Stomach (tissue), 9 donors: Measurements from ENCODE around the gene CFP. TPM values are rescaled to one million over a fixed set of nuclear protein-coding genes. Genes with fewer than 3 reads are reported as not detected.

Experiments
- DNase-seq, 2 donors: peaks; one replicate each; pipeline versions ENCODE4 v3.0.0 to v3.0.0-alpha.2; 2013 to 2019
- H3K27ac ChIP-seq, 5 donors: fragments of 200-600 bp in 4 of 5; sonication (generic) in 4 of 5; one replicate each; pipeline ENCODE4 v1.5.1; 2013 to 2019; ENCODE audit warnings: mild to moderate bottlenecking in 1 of 5, moderate library complexity in 1 of 5
- H3K27me3 ChIP-seq, 3 donors: fragments of 200-600 bp; sonication (generic); one replicate each; pipeline ENCODE4 v1.5.1; 2017 to 2019; ENCODE audit warnings: mixed run types in 1 of 3
- H3K36me3 ChIP-seq, 4 donors: fragments of 200-600 bp; sonication (generic); 1 replicate in 3 of 4; 2 replicates in 1 of 4; pipeline ENCODE4 v1.5.1; 2016 to 2019
- H3K4me1 ChIP-seq, 4 donors: fragments of 200-600 bp; sonication (generic); one replicate each; pipeline ENCODE4 v1.5.1; 2016 to 2019
- H3K4me3 ChIP-seq, 4 donors: fragments of 200-600 bp; sonication (generic) in 3 of 4; one replicate each; pipeline ENCODE4 v1.5.1; 2016 to 2019; ENCODE audit warnings: mild to moderate bottlenecking in 1 of 4
- H3K9me3 ChIP-seq, 4 donors: fragments of 200-600 bp; sonication (generic); one replicate each; pipeline ENCODE4 v1.5.1; 2016 to 2019
- CTCF ChIP-seq, 7 experiments: fragments of 450-650 bp in 4 of 7; fragments of 200-600 bp in 3 of 7; sonication (generic) in 3 of 7; IDR thresholded peaks; one replicate each; pipeline ENCODE4 v1.5.1; 2016 to 2019; ENCODE audit warnings: antibody characterized with exemption in 7 of 7, control low read depth in 2 of 7, mild to moderate bottlenecking in 1 of 7
- EP300 ChIP-seq: sonication (generic); formaldehyde crosslinking; IDR thresholded peaks from one replicate; pipeline ENCODE4 v1.6.1; 2017; ENCODE audit warnings: antibody characterized with exemption
- POLR2A ChIP-seq, 4 donors: fragments of 450-650 bp; IDR thresholded peaks; one replicate each; pipeline ENCODE4 v1.6.1; 2016; ENCODE audit warnings: antibody characterized with exemption in 4 of 4, control low read depth in 2 of 4, mild to moderate bottlenecking in 1 of 4, moderate library complexity in 1 of 4
- POLR2AphosphoS5 ChIP-seq, 3 donors: sonication (generic); formaldehyde crosslinking; IDR thresholded peaks; one replicate each; pipeline ENCODE4 v1.6.1; 2016; ENCODE audit warnings: antibody characterized with exemption in 3 of 3
- whole genome bisulfite sequencing, 5 donors: extraction: QIAGEN DNeasy Blood & Tissue Kit in 3 of 5; methylation state at CpG; one replicate each; pipeline versions ENCODE4 v1.1.5 to v1.1.7; 2013 to 2018; 5-methylcytosine and 5-hydroxymethylcytosine counted together
- intact Hi-C: fragments of 100-400 bp; cut with DNase I; formaldehyde crosslinking; loops from one replicate; pipeline ENCODE4 v1.15.1; 2023; ENCODE audit warnings: low total_unique reads
- polyA plus RNA-seq, 3 donors: library from polyadenylated mRNA; stranded (reverse); fragments of 200-250 nt; gene quantifications; one replicate each; pipeline ENCODE4 v1.2.3, GENCODE V29; 2013
- total RNA-seq, 5 donors: library from RNA; depleted of rRNA; stranded (reverse); fragments of >200 nt; gene quantifications; one replicate each; pipeline versions ENCODE4 v1.1.0 to v1.2.3, GENCODE V29; 2014 to 2016
- donor health status: healthy with polysubstance abuse.
- donor health status: Bipolar disorder and iron deficiency.
- donor health status: healthy.

The CFP gene
- total and polyA plus RNA-seq, 8 donors = 1.2 to 3.4 (median 3.1) TPM; not detected in 3

- no peak for DNase-seq
- 17 to 92% (median 86%) methylated on average over 1 of the region's 1 CpG for WGBS, 5 donors
- peaks cover 0 to 8% (median 0%) of the 10 kb centered on the region in 4 donors for H3K4me1 ChIP-seq
- H3K4me3 ChIP-seq = no peak overlapping the region
- intact Hi-C loops = no loop called here
- TF ChIP-seq POLR2AphosphoS5 (IDR thresholded peaks at IDR 0.05) (peak in 1 of 3 donors; percentile 10), POLR2A (IDR thresholded peaks at IDR 0.05) (no peak), CTCF (IDR thresholded peaks at IDR 0.05) (no peak), EP300 (no peak)
- peaks cover 0 to 4% (median 3%) of the 10 kb centered on the region in 4 donors for H3K36me3 ChIP-seq
- H3K27me3 ChIP-seq = no peaks in the 10 kb centered on the region
- no peaks in the 10 kb centered on the region for H3K9me3 ChIP-seq
- peak overlapping the region in 1 of 5 donors; percentile 46 for H3K27ac ChIP-seq
Observed at GRCh38 chrX:47662144-47662657, 32.5 kb upstream of the CFP start.

- Histone ChIP-seq H3K4me1 (peaks cover 0 to 8% (median 0%) of the 10 kb centered on the region in 4 donors), H3K27me3 (no peaks in the 10 kb centered on the region), H3K36me3 (peaks cover 0 to 11% (median 10%) of the 10 kb centered on the region in 4 donors), H3K9me3 (no peaks in the 10 kb centered on the region), H3K27ac (peak overlapping the region in 1 of 5 donors; percentile 46), H3K4me3 (no peak overlapping the region)
- TF ChIP-seq CTCF (IDR thresholded peaks at IDR 0.05) = no peak
- TF ChIP-seq POLR2A (IDR thresholded peaks at IDR 0.05) = no peak
- no peak for TF ChIP-seq EP300
- TF ChIP-seq POLR2AphosphoS5 (IDR thresholded peaks at IDR 0.05) = no peak
- WGBS, 5 donors = 86 to 95% (median 93%) methylated on average over 6 to 7 of the region's 7 CpGs
- intact Hi-C loops = no loop called here
- DNase-seq = no peak
Observed at GRCh38 chrX:47661539-47661938, 31.8 kb upstream of the CFP start.

- Histone ChIP-seq H3K36me3 (peaks cover 0 to 32% (median 29%) of the 10 kb centered on the region in 4 donors), H3K27me3 (no peaks in the 10 kb centered on the region), H3K9me3 (no peaks in the 10 kb centered on the region), H3K27ac (peak overlapping the region; percentile 58 to 97 (median 96)), H3K4me1 (peaks cover 0 to 8% (median 0%) of the 10 kb centered on the region in 4 donors), H3K4me3 (peak overlapping the region; percentile 48 to 62 (median 50))
- WGBS, 5 donors = 21 to 45% (median 30%) methylated on average over 8 of the region's 8 CpGs
- no peak for DNase-seq
- TF ChIP-seq POLR2A (IDR thresholded peaks at IDR 0.05) (no peak), EP300 (no peak), CTCF (IDR thresholded peaks at IDR 0.05) (no peak), POLR2AphosphoS5 (IDR thresholded peaks at IDR 0.05) (no peak)
- intact Hi-C loops = no loop called here
Observed at GRCh38 chrX:47659421-47659726, 29.6 kb upstream of the CFP start.

- intact Hi-C loops = no loop called here
- H3K4me1 ChIP-seq = peaks cover 0 to 8% (median 0%) of the 10 kb centered on the region in 4 donors
- 0 to 46% (median 4%) methylated on average over 40 to 54 of the region's 54 CpGs for WGBS, 5 donors
- TF ChIP-seq POLR2A (IDR thresholded peaks at IDR 0.05) = peak in 2 of 4 donors; percentile 8 to 69
- TF ChIP-seq POLR2AphosphoS5 (IDR thresholded peaks at IDR 0.05) = peak; percentile 21 to 91 (median 90)
- TF ChIP-seq CTCF (IDR thresholded peaks at IDR 0.05) = no peak
- H3K4me3 ChIP-seq = peak within 1 kb of the TSS; percentile 48 to 62 (median 50)
- H3K9me3 ChIP-seq = no peaks in the 10 kb centered on the region
- peak within 1 kb of the TSS; percentile 82 to 97 (median 96) for H3K27ac ChIP-seq
- DNase-seq = peak; percentile 91 to 97
- no peaks in the 10 kb centered on the region for H3K27me3 ChIP-seq
- peaks cover 0 to 35% (median 33%) of the 10 kb centered on the region in 4 donors for H3K36me3 ChIP-seq
Observed at GRCh38 chrX:47658684-47659420, 29.1 kb upstream of the CFP start, which contains the start of gene UXT. Gene UXT, minus strand, starts transcription at chrX:47659180. Its CDS starts 253 bp downstream, at chrX:47658927.
